Uterus (tissue), 4 donors: ENCODE measurements around the gene FBL. TPM values are rescaled to one million over a fixed set of nuclear protein-coding genes. Genes with fewer than 3 reads are reported as not detected.
"Not testable (repeated sequence)": the region's sequence is repeated elsewhere in the genome, so short reads cannot be mapped to it uniquely, and the experiment has no call there.

Source experiments
- DNase-seq, 2 donors: peaks; one replicate each; pipeline ENCODE4 v3.0.0-alpha.2; 2019 to 2020
- H3K27ac ChIP-seq, 2 donors: fragments of 200-600 bp; sonication (generic); 1 replicate in 1 of 2; 2 replicates in 1 of 2; pipeline ENCODE4 v1.5.1; 2016 to 2018
- H3K27me3 ChIP-seq, 2 donors: fragments of 200-600 bp; sonication (generic); one replicate each; pipeline ENCODE4 v1.5.1; 2018 to 2019; ENCODE audit warnings: control low read depth in 1 of 2
- H3K36me3 ChIP-seq, 2 donors: fragments of 200-600 bp; sonication (generic); one replicate each; pipeline ENCODE4 v1.5.1; 2019; ENCODE audit warnings: control low read depth in 1 of 2
- H3K4me1 ChIP-seq, 2 donors: fragments of 200-600 bp; sonication (generic); one replicate each; pipeline ENCODE4 v1.5.1; 2018 to 2019; ENCODE audit warnings: control low read depth in 1 of 2
- H3K4me3 ChIP-seq, 2 donors: fragments of 200-600 bp; sonication (generic); 1 replicate in 1 of 2; 2 replicates in 1 of 2; pipeline ENCODE4 v1.5.1; 2018 to 2019; ENCODE audit warnings: mild to moderate bottlenecking in 1 of 2
- H3K9me3 ChIP-seq, 2 donors: fragments of 200-600 bp; sonication (generic); one replicate each; pipeline ENCODE4 v1.5.1; 2019; ENCODE audit warnings: control low read depth in 1 of 2
- CTCF ChIP-seq, 4 experiments: fragments of 200-600 bp in 2 of 4; fragments of 450-650 bp in 2 of 4; sonication (generic) in 2 of 4; IDR thresholded peaks; one replicate each; pipeline ENCODE4 v1.5.1; 2016 to 2019; ENCODE audit warnings: antibody characterized with exemption in 4 of 4, mild to moderate bottlenecking in 2 of 4, moderate library complexity in 1 of 4
- POLR2A ChIP-seq, 2 donors: fragments of 450-650 bp; IDR thresholded peaks; one replicate each; pipeline ENCODE4 v1.6.1; 2016; ENCODE audit warnings: antibody characterized with exemption in 2 of 2, mild to moderate bottlenecking in 1 of 2, moderate library complexity in 1 of 2
- intact Hi-C: fragments of 100-400 bp; cut with DNase I; formaldehyde crosslinking; loops from one replicate; pipeline ENCODE4 v1.15.1; 2023; ENCODE audit warnings: low total_unique reads
- total RNA-seq, 4 donors: library from RNA; depleted of rRNA in 3 of 4; stranded (reverse); fragments of >200 nt in 3 of 4; gene quantifications; one replicate each; pipeline versions ENCODE4 v1.1.0 to v1.2.4, GENCODE V29; 2014 to 2023
- donor health status: DM: yes; HTN: yes; CAD: no.

The FBL gene
- total RNA-seq, 4 donors from 2014 or later: 71.7 to 327 (median 277) TPM

GRCh38 chr19:39818626-39819097, 27.5 kb downstream of the FBL start:
- intact Hi-C loops: no loop called here
- Histone ChIP-seq H3K4me3 (no peak overlapping the region), H3K36me3 (no peaks in the 10 kb centered on the region), H3K4me1 (no peaks in the 10 kb centered on the region), H3K9me3 (no peaks in the 10 kb centered on the region), H3K27me3 (no peaks in the 10 kb centered on the region), H3K27ac (no peak overlapping the region)
- TF ChIP-seq CTCF (IDR thresholded peaks at IDR 0.05): no peak
- TF ChIP-seq POLR2A (IDR thresholded peaks at IDR 0.05): no peak
- DNase-seq: no peak

GRCh38 chr19:39817888-39818561, 28.2 kb downstream of the FBL start:
- intact Hi-C loops: no loop called here
- no peak for DNase-seq

GRCh38 chr19:39816287-39817048, 29.7 kb downstream of the FBL start:
- no peak for DNase-seq
- no peaks in the 10 kb centered on the region for H3K9me3 ChIP-seq
- TF ChIP-seq POLR2A (IDR thresholded peaks at IDR 0.05) (no peak), CTCF (IDR thresholded peaks at IDR 0.05) (no peak)
- no peaks in the 10 kb centered on the region for H3K36me3 ChIP-seq
- no peak overlapping the region for H3K27ac ChIP-seq
- H3K27me3 ChIP-seq: no peaks in the 10 kb centered on the region
- H3K4me3 ChIP-seq: no peak overlapping the region
- no peaks in the 10 kb centered on the region for H3K4me1 ChIP-seq
- intact Hi-C loops: no loop called here

More at GRCh38 chr19:39817888-39818561, 28.2 kb downstream of the FBL start:
- Histone ChIP-seq H3K4me3 (no peak overlapping the region), H3K27ac (no peak overlapping the region), H3K27me3 (no peaks in the 10 kb centered on the region), H3K36me3 (no peaks in the 10 kb centered on the region), H3K9me3 (no peaks in the 10 kb centered on the region), H3K4me1 (no peaks in the 10 kb centered on the region)
- no peak for TF ChIP-seq POLR2A (IDR thresholded peaks at IDR 0.05)
- TF ChIP-seq CTCF (IDR thresholded peaks at IDR 0.05): no peak

- no peak for DNase-seq
- no peaks in the 10 kb centered on the region for H3K27me3 ChIP-seq
- H3K4me1 ChIP-seq: no peaks in the 10 kb centered on the region
- no peak overlapping the region for H3K27ac ChIP-seq
- intact Hi-C loops: no loop called here
- no peak overlapping the region for H3K4me3 ChIP-seq
- no peaks in the 10 kb centered on the region for H3K36me3 ChIP-seq
- TF ChIP-seq CTCF (IDR thresholded peaks at IDR 0.05): no peak
- no peak for TF ChIP-seq POLR2A (IDR thresholded peaks at IDR 0.05)
- no peaks in the 10 kb centered on the region for H3K9me3 ChIP-seq
These were observed 31.6 kb downstream of the FBL start for GRCh38 chr19:39814595-39814994.

GRCh38 chr19:39814111-39814510, 32.1 kb downstream of the FBL start:
- H3K27me3 ChIP-seq, H3K27ac ChIP-seq, H3K4me1 ChIP-seq, H3K4me3 ChIP-seq, H3K36me3 ChIP-seq, H3K9me3 ChIP-seq, intact Hi-C loops, DNase-seq: not testable (repeated sequence)
